GM12873 (cell line): Measurements from ENCODE around the gene CREB3L2.

ENCODE experiments used
- CTCF ChIP-seq: IDR thresholded peaks from 2 replicates; pipeline ENCODE4 v1.5.1; 2012; ENCODE audit warnings: low read depth, mild to moderate bottlenecking, moderate library complexity, low read length, control low read depth; ENCODE audit not compliant: insufficient read depth; ENCODE audit errors: missing control alignments

The CREB3L2 gene

GRCh38 chr7:137992550-137993394, 9.1 kb downstream of the CREB3L2 start:
- no peak for TF ChIP-seq CTCF

- no peak for TF ChIP-seq CTCF
These were observed 9.8 kb downstream of the CREB3L2 start for GRCh38 chr7:137992104-137992549.

- TF ChIP-seq CTCF, result no peak
These were observed 11.5 kb downstream of the CREB3L2 start for GRCh38 chr7:137990251-137990941.

- no peak for TF ChIP-seq CTCF
These were observed 12.3 kb downstream of the CREB3L2 start for GRCh38 chr7:137989590-137989989.

- no peak for TF ChIP-seq CTCF
These were observed 12.8 kb downstream of the CREB3L2 start for GRCh38 chr7:137989094-137989493.

- TF ChIP-seq CTCF, result no peak
These were observed 13.9 kb downstream of the CREB3L2 start for GRCh38 chr7:137987968-137988367.

GRCh38 chr7:137987563-137987962, 14.3 kb downstream of the CREB3L2 start:
- TF ChIP-seq CTCF, result no peak
